NCI-H2196 treated with DMSO at 0.1 percent for 48 hours (cell line): ENCODE measurements around the gene OR6C1.
"Not testable (repeated sequence)": the region's sequence is repeated elsewhere in the genome, so short reads cannot be mapped to it uniquely, and the experiment has no call there.

ENCODE experiments used
- DNase-seq: peaks from one replicate; lab custom pipeline; 2025; ENCODE audit not compliant: unreplicated experiment; lab: John Stamatoyannopoulos, UW

The OR6C1 gene

GRCh38 chr12:55314043-55314442, at the start of gene OR6C1:
Gene OR6C1 (plus strand): TSS chr12:55314343. CDS start chr12:55320600, 6,257 bp downstream.
- DNase-seq: no peak

- no peak for DNase-seq
Observed at GRCh38 chr12:55280991-55281390, 33.2 kb upstream of the OR6C1 start.

- no peak for DNase-seq
Observed at GRCh38 chr12:55289999-55290398, 24.1 kb upstream of the OR6C1 start.

GRCh38 chr12:55296469-55296868, 17.7 kb upstream of the OR6C1 start, which contains the start of gene OR6C6:
Gene OR6C6 (minus strand): TSS chr12:55296569. CDS start chr12:55295232, 1,337 bp downstream.
- no peak for DNase-seq

GRCh38 chr12:55320201-55320600, 6.1 kb downstream of the OR6C1 start:
- no peak for DNase-seq

GRCh38 chr12:55325801-55326200, 11.7 kb downstream of the OR6C1 start:
- DNase-seq: not testable (repeated sequence)

GRCh38 chr12:55330446-55330845, 16.3 kb downstream of the OR6C1 start, which contains the start of gene OR6C3:
Gene OR6C3 (plus strand): TSS chr12:55330746. CDS start chr12:55331701, 955 bp downstream.
- no peak for DNase-seq

GRCh38 chr12:55336002-55336401, 21.9 kb downstream of the OR6C1 start:
- DNase-seq: no peak

- not testable (repeated sequence) for DNase-seq
Observed at GRCh38 chr12:55355338-55355737, 41.2 kb downstream of the OR6C1 start.

- DNase-seq: no peak
Observed at GRCh38 chr12:55362675-55363074, 48.5 kb downstream of the OR6C1 start, which contains the start of gene OR6C75. Gene OR6C75 (plus strand): TSS chr12:55362975. CDS start chr12:55365111, 2,136 bp downstream.

GRCh38 chr12:55365086-55365485, 50.9 kb downstream of the OR6C1 start:
- no peak for DNase-seq
